Measurements from ENCODE around the gene PRKAG3. TPM values are rescaled to one million over a fixed set of nuclear protein-coding genes. Genes with fewer than 3 reads are reported as not detected.
A peak's percentile ranks its signal among the peaks of the same experiment; 100 is the strongest.
"Not testable (repeated sequence)": the region's sequence is repeated elsewhere in the genome, so short reads cannot be mapped to it uniquely, and the experiment has no call there.

PRKAG3 gene
- total RNA-seq, 1 donor from 2014 or later: not detected

DNA sequence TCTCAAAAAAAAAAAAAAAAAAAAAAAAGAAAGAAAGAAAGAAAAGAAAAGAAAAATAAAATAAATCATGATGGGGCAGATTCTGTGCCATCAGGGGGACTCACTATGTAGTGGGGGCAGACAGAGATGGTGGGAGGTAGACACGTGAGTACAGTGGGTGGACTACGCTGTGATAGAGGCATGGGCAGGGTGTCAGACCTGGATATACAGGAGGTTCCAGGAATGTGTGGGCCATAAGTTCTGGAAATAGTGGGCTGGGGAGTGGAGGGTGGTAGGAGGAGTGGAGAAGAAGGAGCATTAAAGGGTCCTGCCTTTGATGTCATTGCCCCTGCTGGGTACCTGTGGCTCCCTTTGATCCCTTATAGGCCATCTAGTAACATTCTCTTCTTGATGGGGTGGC is 19.2 kb upstream of the PRKAG3 start:
- Mint-ChIP-seq H3K4me1 (ENCODE audit: low read depth) (no peaks in the 10 kb centered on the region), H3K9me3 (ENCODE audit: low read depth) (no peaks in the 10 kb centered on the region), H3K36me3 (ENCODE audit: insufficient read depth) (peaks cover 5% of the 10 kb centered on the region), H3K27me3 (peaks cover 42% of the 10 kb centered on the region), H3K4me3 (ENCODE audit: low read depth) (no peak overlapping the region), H3K27ac (no peak overlapping the region)
- no peak for DNase-seq (ENCODE audit: low spot score, unreplicated experiment)
- no peak for TF ChIP-seq CTCF (IDR thresholded peaks at IDR 0.05; ENCODE audit: unreplicated experiment)

DNA sequence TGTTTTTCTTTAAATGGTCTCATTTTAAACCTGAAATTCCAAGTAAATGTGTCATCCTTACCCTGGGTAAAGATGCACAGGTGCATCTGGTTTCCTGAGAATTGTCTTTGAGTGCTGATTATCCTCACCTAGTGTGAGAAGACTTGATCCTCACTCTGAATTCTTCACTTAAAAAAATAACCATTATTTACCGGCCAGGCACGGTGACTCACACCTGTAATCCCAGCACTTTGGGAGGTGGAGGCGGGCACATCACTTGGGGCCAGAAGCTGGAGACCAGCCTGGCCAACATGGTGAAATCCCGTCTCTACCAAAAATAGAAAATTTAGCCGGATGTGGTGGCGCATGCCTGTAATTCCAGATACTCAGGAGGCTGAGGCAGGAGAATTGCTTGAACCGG is 18.1 kb upstream of the PRKAG3 start:
- no peak for TF ChIP-seq CTCF (IDR thresholded peaks at IDR 0.05; ENCODE audit: unreplicated experiment)
- Mint-ChIP-seq H3K4me1 (ENCODE audit: low read depth) (no peaks in the 10 kb centered on the region), H3K36me3 (ENCODE audit: insufficient read depth) (peaks cover 5% of the 10 kb centered on the region), H3K9me3 (ENCODE audit: low read depth) (peaks cover 4% of the 10 kb centered on the region), H3K27ac (no peak overlapping the region), H3K27me3 (peaks cover 31% of the 10 kb centered on the region), H3K4me3 (ENCODE audit: low read depth) (no peak overlapping the region)
- no peak for DNase-seq (ENCODE audit: low spot score, unreplicated experiment)

DNA sequence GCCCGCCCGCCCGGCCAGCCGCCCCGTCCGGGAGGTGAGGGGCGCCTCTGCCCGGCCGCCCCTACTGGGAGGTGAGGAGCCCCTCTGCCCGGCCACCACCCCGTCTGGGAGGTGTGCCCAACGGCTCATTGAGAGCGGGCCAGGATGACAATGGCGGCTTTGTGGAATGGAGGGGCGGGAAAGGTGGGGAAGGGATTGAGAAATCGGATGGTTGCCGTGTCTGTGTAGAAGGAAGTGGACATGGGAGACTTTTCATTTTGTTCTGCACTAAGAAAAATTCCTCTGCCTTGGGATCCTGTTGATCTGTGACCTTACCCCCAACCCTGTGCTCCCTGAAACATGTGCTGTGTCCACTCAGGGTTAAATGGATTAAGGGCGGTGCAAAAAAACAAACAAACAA is 15.4 kb upstream of the PRKAG3 start:
- H3K4me1 Mint-ChIP-seq (ENCODE audit: low read depth); H3K27me3 Mint-ChIP-seq; H3K36me3 Mint-ChIP-seq (ENCODE audit: insufficient read depth); H3K4me3 Mint-ChIP-seq (ENCODE audit: low read depth); H3K9me3 Mint-ChIP-seq (ENCODE audit: low read depth); DNase-seq (ENCODE audit: low spot score, unreplicated experiment): not testable (repeated sequence)
- H3K27ac Mint-ChIP-seq: peak overlapping the region; percentile 78

- not testable (repeated sequence) for H3K36me3 Mint-ChIP-seq (ENCODE audit: insufficient read depth); H3K4me1 Mint-ChIP-seq (ENCODE audit: low read depth); H3K9me3 Mint-ChIP-seq (ENCODE audit: low read depth); H3K4me3 Mint-ChIP-seq (ENCODE audit: low read depth); H3K27ac Mint-ChIP-seq; H3K27me3 Mint-ChIP-seq; DNase-seq (ENCODE audit: low spot score, unreplicated experiment)
Observed at GRCh38 chr2:218844334-218844733, 12.7 kb upstream of the PRKAG3 start.

GRCh38 chr2:218839888-218840287 is 8.3 kb upstream of the PRKAG3 start:
- no peak overlapping the region for H3K27ac Mint-ChIP-seq
- no peak for TF ChIP-seq CTCF (IDR thresholded peaks at IDR 0.05; ENCODE audit: unreplicated experiment)
- no peaks in the 10 kb centered on the region for H3K36me3 Mint-ChIP-seq (ENCODE audit: insufficient read depth)
- no peaks in the 10 kb centered on the region for H3K4me1 Mint-ChIP-seq (ENCODE audit: low read depth)
- H3K9me3 Mint-ChIP-seq (ENCODE audit: low read depth): peaks cover 11% of the 10 kb centered on the region
- DNase-seq (ENCODE audit: low spot score, unreplicated experiment): no peak
- peaks cover 18% of the 10 kb centered on the region for H3K27me3 Mint-ChIP-seq
- H3K4me3 Mint-ChIP-seq (ENCODE audit: low read depth): no peak overlapping the region

DNA sequence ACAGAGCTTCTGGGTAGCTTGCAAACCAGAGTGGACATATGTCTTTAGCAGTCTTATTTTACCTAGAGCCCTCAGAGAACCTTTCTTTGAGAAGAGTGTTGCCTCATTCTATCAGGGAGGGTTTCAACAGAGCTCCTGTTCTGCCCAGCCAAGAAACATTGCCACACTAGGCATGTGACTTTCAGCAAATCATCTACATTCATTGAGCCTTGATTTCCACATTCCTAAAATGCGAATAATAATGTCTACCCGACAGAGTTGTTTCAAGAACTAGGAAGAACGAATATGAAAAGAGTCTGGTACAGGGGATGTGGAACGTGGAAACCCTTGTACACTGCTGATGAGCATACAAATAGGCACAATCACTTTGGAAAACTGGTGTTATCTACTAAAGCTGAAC is 7.8 kb upstream of the PRKAG3 start:
- Mint-ChIP-seq H3K9me3 (ENCODE audit: low read depth) (peaks cover 11% of the 10 kb centered on the region), H3K27ac (no peak overlapping the region), H3K4me1 (ENCODE audit: low read depth) (no peaks in the 10 kb centered on the region), H3K4me3 (ENCODE audit: low read depth) (no peak overlapping the region), H3K36me3 (ENCODE audit: insufficient read depth) (no peaks in the 10 kb centered on the region), H3K27me3 (peaks cover 21% of the 10 kb centered on the region)
- DNase-seq (ENCODE audit: low spot score, unreplicated experiment): no peak
- TF ChIP-seq CTCF (IDR thresholded peaks at IDR 0.05; ENCODE audit: unreplicated experiment): no peak
